ENCODE data around the gene GLP2R. TPM values are rescaled to one million over a fixed set of nuclear protein-coding genes. Genes with fewer than 3 reads are reported as not detected.

The GLP2R gene
- total and polyA plus RNA-seq, 2 of the 13 experiments (the other 11 are each of a cell fraction or from before 2014, with no cell fraction given), result 0.65 to 1.4 TPM

- no peak for TF ChIP-seq RBM39 (IDR thresholded peaks at IDR 0.05; ENCODE audit: low read depth, low read length, poor library complexity, severe bottlenecking)
- TF ChIP-seq ZNF256 (CRISPR knock-in tag; conservative IDR thresholded peaks at IDR 0.05), result no peak
- no peak for TF ChIP-seq AGO1 (IDR thresholded peaks at IDR 0.05; ENCODE audit: low read depth, low read length, poor library complexity, severe bottlenecking)
- no peak for TF ChIP-seq NKX3-1 (CRISPR knock-in tag; IDR thresholded peaks at IDR 0.05)
- no peak for TF ChIP-seq ZFP1 (CRISPR knock-in tag; IDR thresholded peaks at IDR 0.05)
- no peak for TF ChIP-seq DR1 (CRISPR knock-in tag; IDR thresholded peaks at IDR 0.05)
- no peak for TF ChIP-seq FOXP1 (IDR thresholded peaks at IDR 0.05)
- TF ChIP-seq FOXP1 (CRISPR knock-in tag; IDR thresholded peaks at IDR 0.05), result no peak
- no peak for TF ChIP-seq DMTF1 (CRISPR knock-in tag; IDR thresholded peaks at IDR 0.05)
- no peak for TF ChIP-seq ARID2 (CRISPR knock-in tag; IDR thresholded peaks at IDR 0.05; ENCODE audit: borderline replicate concordance)
- TF ChIP-seq ZNF746 (CRISPR knock-in tag; IDR thresholded peaks at IDR 0.05), result no peak
- no peak for TF ChIP-seq ZMYM2 (CRISPR knock-in tag; IDR thresholded peaks at IDR 0.05)
- no peak for TF ChIP-seq MED8 (CRISPR knock-in tag; IDR thresholded peaks at IDR 0.05; ENCODE audit: insufficient replicate concordance)
- no peak for TF ChIP-seq SKI (IDR thresholded peaks at IDR 0.05; ENCODE audit: partially characterized antibody)
- ATAC-seq (no peak), FAIRE-seq (no peak), DNase-seq (ENCODE audit: low spot score) (no peak)
- in situ Hi-C loops (cut with HindIII; ENCODE audit: extremely low pct_ligation_motif_present, low pct_unique_long_range_greater_than_20kb) (no loop called here), intact Hi-C loops (cut with micrococcal nuclease; ENCODE audit: unreplicated experiment) (no loop called here)
- Histone ChIP-seq H3K9me3 (ENCODE audit: low read length) (no peaks in the 10 kb centered on the region), H3K27me3 (ENCODE audit: control insufficient read depth in 1 of 2, insufficient read depth in 2 of 2, low read length in 2 of 2) (no peaks in the 10 kb centered on the region), H3K36me3 (replicated peaks in 1 of 2; ENCODE audit: control insufficient read depth in 1 of 2, insufficient read depth in 2 of 2, low read length in 2 of 2) (no peaks in the 10 kb centered on the region), H3K27ac (ENCODE audit: extremely low read length, insufficient read depth, low read length) (no peak overlapping the region), H3K4me1 (ENCODE audit: insufficient read depth, low read length) (no peaks in the 10 kb centered on the region), H4K20me1 (ENCODE audit: insufficient read depth, low read length) (no peaks in the 10 kb centered on the region), H3K4me2 (ENCODE audit: low read depth, low read length) (no peak overlapping the region), H3K4me3 (replicated peaks in 1 of 3; ENCODE audit: insufficient read depth in 1 of 3, low read depth in 2 of 3, low read length in 3 of 3) (no peak overlapping the region), H2AFZ (ENCODE audit: low read length) (no peak overlapping the region), H3K9ac (ENCODE audit: insufficient read depth, low read depth, low read length) (no peak overlapping the region), H3K79me2 (ENCODE audit: insufficient read depth, low read length) (no peaks in the 10 kb centered on the region)
- BruUV-seq (replicated peaks), result no TSS peak
- ChIA-PET CTCF (ENCODE audit: low intra/inter-chr PET ratio, low total read pairs) (no interaction called here), POLR2A (no interaction called here)
- 24% methylated on average over 4 of the region's 4 CpGs for WGBS (ENCODE audit: low lambda C conversion rate)
These were observed 37.2 kb downstream of the GLP2R start for GRCh38 chr17:9862949-9863348.
